Muscle layer of colon (tissue), 2 donors: ENCODE data around the gene GPC6.

Experiments
- H3K27ac ChIP-seq: one replicate; pipeline ENCODE4 v1.7.0; 2013; ENCODE audit warnings: low read depth, mild to moderate bottlenecking, low read length, moderate library complexity
- H3K27me3 ChIP-seq, 2 donors: one replicate each; pipeline ENCODE4 v1.7.0; 2013; ENCODE audit warnings: low read length in 2 of 2, mild to moderate bottlenecking in 2 of 2; ENCODE audit not compliant: insufficient read depth in 2 of 2, control insufficient read depth in 1 of 2
- H3K36me3 ChIP-seq: one replicate; pipeline ENCODE4 v1.7.0; 2013; ENCODE audit warnings: mild to moderate bottlenecking, low read length; ENCODE audit not compliant: insufficient read depth
- H3K4me1 ChIP-seq: one replicate; pipeline ENCODE4 v1.7.0; 2013; ENCODE audit warnings: mild to moderate bottlenecking, low read length; ENCODE audit not compliant: insufficient read depth
- H3K4me3 ChIP-seq, 2 donors: one replicate each; pipeline ENCODE4 v1.7.0; 2013; ENCODE audit warnings: low read length in 2 of 2, low read depth in 1 of 2, mild to moderate bottlenecking in 1 of 2, moderate library complexity in 1 of 2
- H3K9ac ChIP-seq: one replicate; pipeline ENCODE4 v1.7.0; 2013; ENCODE audit warnings: low read length
- H3K9me3 ChIP-seq: one replicate; pipeline ENCODE4 v1.7.0; 2013; ENCODE audit warnings: mild to moderate bottlenecking, low read length
- donor health status: abdominal sarcoma.
- donor health status: Adenocarcinoma of cecum.

GPC6 gene

GRCh38 chr13:93550236-93550635, 323.6 kb downstream of the GPC6 start:
- Histone ChIP-seq H3K9ac (no peak overlapping the region), H3K9me3 (no peaks in the 10 kb centered on the region), H3K4me1 (no peaks in the 10 kb centered on the region), H3K27me3 (no peaks in the 10 kb centered on the region), H3K4me3 (no peak overlapping the region), H3K36me3 (no peaks in the 10 kb centered on the region), H3K27ac (no peak overlapping the region)

GRCh38 chr13:93552596-93552995, 326.0 kb downstream of the GPC6 start:
- no peak overlapping the region for H3K27ac ChIP-seq
- H3K9ac ChIP-seq = no peak overlapping the region
- H3K4me1 ChIP-seq = no peaks in the 10 kb centered on the region
- no peak overlapping the region for H3K4me3 ChIP-seq
- H3K9me3 ChIP-seq = no peaks in the 10 kb centered on the region
- H3K27me3 ChIP-seq = no peaks in the 10 kb centered on the region
- no peaks in the 10 kb centered on the region for H3K36me3 ChIP-seq

- Histone ChIP-seq H3K4me3 (no peak overlapping the region), H3K36me3 (no peaks in the 10 kb centered on the region), H3K9me3 (no peaks in the 10 kb centered on the region), H3K4me1 (no peaks in the 10 kb centered on the region), H3K27me3 (no peaks in the 10 kb centered on the region), H3K9ac (no peak overlapping the region), H3K27ac (no peak overlapping the region)
Observed at GRCh38 chr13:93554514-93554913, 327.9 kb downstream of the GPC6 start.

- no peak overlapping the region for H3K9ac ChIP-seq
- no peak overlapping the region for H3K27ac ChIP-seq
- no peaks in the 10 kb centered on the region for H3K27me3 ChIP-seq
- no peak overlapping the region for H3K4me3 ChIP-seq
- H3K36me3 ChIP-seq = no peaks in the 10 kb centered on the region
- H3K9me3 ChIP-seq = no peaks in the 10 kb centered on the region
- H3K4me1 ChIP-seq = no peaks in the 10 kb centered on the region
Observed at GRCh38 chr13:93558637-93559036, 332.0 kb downstream of the GPC6 start.

GRCh38 chr13:93559718-93560117, 333.1 kb downstream of the GPC6 start:
- no peaks in the 10 kb centered on the region for H3K4me1 ChIP-seq
- no peaks in the 10 kb centered on the region for H3K27me3 ChIP-seq
- H3K27ac ChIP-seq = no peak overlapping the region
- H3K36me3 ChIP-seq = no peaks in the 10 kb centered on the region
- no peak overlapping the region for H3K9ac ChIP-seq
- no peak overlapping the region for H3K4me3 ChIP-seq
- H3K9me3 ChIP-seq = no peaks in the 10 kb centered on the region

GRCh38 chr13:93561576-93562225, 335.1 kb downstream of the GPC6 start:
- Histone ChIP-seq H3K9me3 (no peaks in the 10 kb centered on the region), H3K27me3 (no peaks in the 10 kb centered on the region), H3K27ac (no peak overlapping the region), H3K4me1 (no peaks in the 10 kb centered on the region), H3K36me3 (no peaks in the 10 kb centered on the region), H3K4me3 (no peak overlapping the region), H3K9ac (no peak overlapping the region)

GRCh38 chr13:93562676-93563075, 336.1 kb downstream of the GPC6 start:
- Histone ChIP-seq H3K27ac (no peak overlapping the region), H3K9me3 (no peaks in the 10 kb centered on the region), H3K9ac (no peak overlapping the region)

GRCh38 chr13:93577105-93577504, 350.5 kb downstream of the GPC6 start:
- no peak overlapping the region for H3K9ac ChIP-seq
- H3K27ac ChIP-seq = no peak overlapping the region
- no peaks in the 10 kb centered on the region for H3K36me3 ChIP-seq
- H3K27me3 ChIP-seq = no peaks in the 10 kb centered on the region
- no peak overlapping the region for H3K4me3 ChIP-seq
- no peaks in the 10 kb centered on the region for H3K9me3 ChIP-seq
- no peaks in the 10 kb centered on the region for H3K4me1 ChIP-seq

More at GRCh38 chr13:93562676-93563075, 336.1 kb downstream of the GPC6 start:
- Histone ChIP-seq H3K36me3 (no peaks in the 10 kb centered on the region), H3K4me1 (no peaks in the 10 kb centered on the region), H3K27me3 (no peaks in the 10 kb centered on the region), H3K4me3 (no peak overlapping the region)

GRCh38 chr13:93589788-93590187, 363.2 kb downstream of the GPC6 start:
- H3K9me3 ChIP-seq = no peaks in the 10 kb centered on the region
- H3K27ac ChIP-seq = no peak overlapping the region
- no peak overlapping the region for H3K9ac ChIP-seq
- H3K4me3 ChIP-seq = no peak overlapping the region
- no peaks in the 10 kb centered on the region for H3K36me3 ChIP-seq
- H3K27me3 ChIP-seq = no peaks in the 10 kb centered on the region
- H3K4me1 ChIP-seq = no peaks in the 10 kb centered on the region

- H3K27ac ChIP-seq = no peak overlapping the region
- H3K36me3 ChIP-seq = no peaks in the 10 kb centered on the region
- no peaks in the 10 kb centered on the region for H3K4me1 ChIP-seq
- no peak overlapping the region for H3K4me3 ChIP-seq
- no peak overlapping the region for H3K9ac ChIP-seq
- H3K27me3 ChIP-seq = no peaks in the 10 kb centered on the region
- H3K9me3 ChIP-seq = no peaks in the 10 kb centered on the region
Observed at GRCh38 chr13:93603043-93603442, 376.4 kb downstream of the GPC6 start.

- no peaks in the 10 kb centered on the region for H3K27me3 ChIP-seq
- no peak overlapping the region for H3K27ac ChIP-seq
- no peaks in the 10 kb centered on the region for H3K36me3 ChIP-seq
- no peaks in the 10 kb centered on the region for H3K4me1 ChIP-seq
- no peak overlapping the region for H3K4me3 ChIP-seq
- H3K9me3 ChIP-seq = no peaks in the 10 kb centered on the region
- H3K9ac ChIP-seq = no peak overlapping the region
Observed at GRCh38 chr13:93614776-93615175, 388.2 kb downstream of the GPC6 start.

GRCh38 chr13:93620181-93620765, 393.7 kb downstream of the GPC6 start:
- no peaks in the 10 kb centered on the region for H3K27me3 ChIP-seq
- no peak overlapping the region for H3K4me3 ChIP-seq
- no peak overlapping the region for H3K9ac ChIP-seq
- H3K9me3 ChIP-seq = no peaks in the 10 kb centered on the region
- H3K36me3 ChIP-seq = no peaks in the 10 kb centered on the region
- no peaks in the 10 kb centered on the region for H3K4me1 ChIP-seq
- H3K27ac ChIP-seq = no peak overlapping the region
